NCI-H2196 treated with DMSO at 0.1 percent for 48 hours (cell line): ENCODE data around the gene ADAM10.
"Not testable (repeated sequence)": the region's sequence is repeated elsewhere in the genome, so short reads cannot be mapped to it uniquely, and the experiment has no call there.

Experiments
- DNase-seq: peaks from one replicate; lab custom pipeline; 2025; ENCODE audit not compliant: unreplicated experiment; lab: John Stamatoyannopoulos, UW

ADAM10 gene

GRCh38 chr15:58749532-58750337 is at the start of gene ADAM10:
Gene ADAM10 (minus strand): TSS chr15:58749707. CDS start chr15:58749534, 173 bp downstream.
- peak; percentile 90 for DNase-seq

GRCh38 chr15:58797505-58797904 is 48.0 kb upstream of the ADAM10 start:
- DNase-seq = no peak

GRCh38 chr15:58795825-58796224 is 46.3 kb upstream of the ADAM10 start:
- no peak for DNase-seq

- DNase-seq = no peak
These were observed 44.4 kb upstream of the ADAM10 start for GRCh38 chr15:58793862-58794261.

GRCh38 chr15:58788056-58788710 is 38.7 kb upstream of the ADAM10 start:
- no peak for DNase-seq

- no peak for DNase-seq
These were observed 35.8 kb upstream of the ADAM10 start for GRCh38 chr15:58785355-58785754.

- DNase-seq = no peak
These were observed 30.0 kb upstream of the ADAM10 start for GRCh38 chr15:58779554-58779953.

GRCh38 chr15:58777107-58777506 is 27.6 kb upstream of the ADAM10 start:
- no peak for DNase-seq

- DNase-seq = no peak
These were observed 25.9 kb upstream of the ADAM10 start for GRCh38 chr15:58775402-58775801.

- no peak for DNase-seq
These were observed 23.5 kb upstream of the ADAM10 start for GRCh38 chr15:58773024-58773423.

GRCh38 chr15:58771621-58772250 is 22.2 kb upstream of the ADAM10 start:
- no peak for DNase-seq

GRCh38 chr15:58770857-58771620 is 21.5 kb upstream of the ADAM10 start, which contains the start of gene MINDY2:
Gene MINDY2 (plus strand): TSS chr15:58771302. CDS start chr15:58771396, 94 bp downstream.
- DNase-seq = peak; percentile 84

GRCh38 chr15:58770519-58770856 is 21.0 kb upstream of the ADAM10 start:
- DNase-seq = no peak

- not testable (repeated sequence) for DNase-seq
These were observed 19.1 kb upstream of the ADAM10 start for GRCh38 chr15:58768601-58769004.

GRCh38 chr15:58766290-58766689 is 16.8 kb upstream of the ADAM10 start:
- no peak for DNase-seq

- no peak for DNase-seq
These were observed 15.0 kb upstream of the ADAM10 start for GRCh38 chr15:58764468-58764867.

GRCh38 chr15:58762731-58763130 is 13.2 kb upstream of the ADAM10 start:
- DNase-seq = no peak

GRCh38 chr15:58762285-58762684 is 12.8 kb upstream of the ADAM10 start:
- no peak for DNase-seq

- DNase-seq = no peak
These were observed 11.5 kb upstream of the ADAM10 start for GRCh38 chr15:58761010-58761388.

- no peak for DNase-seq
These were observed 11.0 kb upstream of the ADAM10 start for GRCh38 chr15:58760385-58761009.

GRCh38 chr15:58758141-58758540 is 8.6 kb upstream of the ADAM10 start:
- no peak for DNase-seq
